Limb (tissue), 2 donors: Measurements from ENCODE around the gene CORIN.
A peak's percentile ranks its signal among the peaks of the same experiment; 100 is the strongest.
"Not testable (repeated sequence)": the region's sequence is repeated elsewhere in the genome, so short reads cannot be mapped to it uniquely, and the experiment has no call there.

Experiments
- DNase-seq, 2 donors: peaks; one replicate each; pipeline ENCODE4 v3.0.0-alpha.2; 2016; ENCODE audit errors: extremely low spot score in 2 of 2

CORIN gene

GRCh38 chr4:47692691-47693090 lies 145.2 kb downstream of the CORIN start:
- DNase-seq = no peak

GRCh38 chr4:47691757-47692383 lies 146.0 kb downstream of the CORIN start:
- not testable (repeated sequence) for DNase-seq

- no peak for DNase-seq
These were observed 147.3 kb downstream of the CORIN start for GRCh38 chr4:47690611-47691010.

- DNase-seq = no peak
These were observed 151.5 kb downstream of the CORIN start for GRCh38 chr4:47686294-47686872.

GRCh38 chr4:47675806-47676205 lies 162.1 kb downstream of the CORIN start:
- DNase-seq = no peak

- DNase-seq = no peak
These were observed 163.7 kb downstream of the CORIN start for GRCh38 chr4:47674144-47674543.

- DNase-seq = no peak
These were observed 165.2 kb downstream of the CORIN start for GRCh38 chr4:47672696-47673095.

- DNase-seq = no peak
These were observed 167.9 kb downstream of the CORIN start for GRCh38 chr4:47669946-47670345.

GRCh38 chr4:47668810-47669408 lies 169.0 kb downstream of the CORIN start:
- peak in 1 of 2 donors; percentile 69 for DNase-seq

- DNase-seq = no peak
These were observed 169.6 kb downstream of the CORIN start for GRCh38 chr4:47668256-47668655.

GRCh38 chr4:47667552-47667951 lies 170.3 kb downstream of the CORIN start:
- no peak for DNase-seq

GRCh38 chr4:47664051-47664826 lies 173.6 kb downstream of the CORIN start:
- DNase-seq = no peak

GRCh38 chr4:47662975-47663374 lies 174.9 kb downstream of the CORIN start:
- DNase-seq = no peak

GRCh38 chr4:47661741-47662140 lies 176.1 kb downstream of the CORIN start:
- DNase-seq = no peak

- no peak for DNase-seq
These were observed 178.5 kb downstream of the CORIN start for GRCh38 chr4:47659342-47659741.

- DNase-seq = no peak
These were observed 182.7 kb downstream of the CORIN start for GRCh38 chr4:47654972-47655693.

- no peak for DNase-seq
These were observed 185.8 kb downstream of the CORIN start for GRCh38 chr4:47652092-47652491.

GRCh38 chr4:47651231-47651630 lies 186.6 kb downstream of the CORIN start:
- DNase-seq = no peak

GRCh38 chr4:47650584-47651130 lies 187.2 kb downstream of the CORIN start:
- no peak for DNase-seq

- no peak for DNase-seq
These were observed 190.3 kb downstream of the CORIN start for GRCh38 chr4:47647544-47647943.

GRCh38 chr4:47647029-47647428 lies 190.8 kb downstream of the CORIN start:
- DNase-seq = no peak
